GM21576 (cell line): ENCODE measurements around the gene TTC28.
"Not testable (repeated sequence)": the region's sequence is repeated elsewhere in the genome, so short reads cannot be mapped to it uniquely, and the experiment has no call there.

Experiments used
- ATAC-seq: cut with Tn5 transposase; IDR thresholded peaks from one replicate; pipeline ENCODE4 v1.9.1; 2021; ENCODE audit warnings: mild to moderate bottlenecking, moderate library complexity; ENCODE audit not compliant: unreplicated experiment

The TTC28 gene

GRCh38 chr22:28608546-28608945, 71.1 kb downstream of the TTC28 start:
- no peak for ATAC-seq

- no peak for ATAC-seq
These were observed 71.8 kb downstream of the TTC28 start for GRCh38 chr22:28607795-28608194.

GRCh38 chr22:28604966-28605761, 74.5 kb downstream of the TTC28 start:
- ATAC-seq: no peak

GRCh38 chr22:28601915-28602314, 77.7 kb downstream of the TTC28 start:
- ATAC-seq: no peak

GRCh38 chr22:28600546-28601143, 79.0 kb downstream of the TTC28 start:
- ATAC-seq: no peak

- ATAC-seq: no peak
These were observed 79.9 kb downstream of the TTC28 start for GRCh38 chr22:28599693-28600092.

- ATAC-seq: no peak
These were observed 82.0 kb downstream of the TTC28 start for GRCh38 chr22:28597665-28598064.

- ATAC-seq: no peak
These were observed 84.7 kb downstream of the TTC28 start for GRCh38 chr22:28594797-28595462.

GRCh38 chr22:28594076-28594796, 85.4 kb downstream of the TTC28 start:
- ATAC-seq: no peak

- no peak for ATAC-seq
These were observed 86.3 kb downstream of the TTC28 start for GRCh38 chr22:28593299-28593698.

GRCh38 chr22:28589102-28589750, 90.4 kb downstream of the TTC28 start:
- ATAC-seq: no peak

- no peak for ATAC-seq
These were observed 94.3 kb downstream of the TTC28 start for GRCh38 chr22:28585324-28585723.

GRCh38 chr22:28582806-28583205, 96.8 kb downstream of the TTC28 start:
- ATAC-seq: no peak

- no peak for ATAC-seq
These were observed 98.6 kb downstream of the TTC28 start for GRCh38 chr22:28581016-28581415.

GRCh38 chr22:28576162-28576561, 103.5 kb downstream of the TTC28 start:
- ATAC-seq: no peak

GRCh38 chr22:28574159-28574788, 105.4 kb downstream of the TTC28 start:
- no peak for ATAC-seq

- ATAC-seq: no peak
These were observed 108.8 kb downstream of the TTC28 start for GRCh38 chr22:28570696-28571373.

GRCh38 chr22:28568974-28569373, 110.7 kb downstream of the TTC28 start:
- not testable (repeated sequence) for ATAC-seq

GRCh38 chr22:28568099-28568498, 111.5 kb downstream of the TTC28 start:
- ATAC-seq: no peak
